Caco-2 (cell line): ENCODE measurements around the gene FBRS. TPM values are rescaled to one million over a fixed set of nuclear protein-coding genes. Genes with fewer than 3 reads are reported as not detected.

Experiments
- BruUV-seq: library from RNA; stranded (reverse); fragments of 400-500 nt; replicated peaks from 2 replicates; lab custom pipeline; 2021; lab: Mats Ljungman, UMichigan
- CTCF ChIA-PET: fragments of 300-600 bp; sonication (Branson Sonifier 250); formaldehyde crosslinking; loops from one replicate; lab custom pipeline; 2022; ENCODE audit warnings: antibody characterized with exemption; lab: Charles Lee
- POLR2A ChIA-PET: fragments of 300-600 bp; sonication (Branson Sonifier 250); formaldehyde crosslinking; loops from one replicate; lab custom pipeline; 2022; ENCODE audit warnings: antibody characterized with exemption; lab: Charles Lee
- DNase-seq, 2 experiments: peaks; one replicate each; pipeline versions ENCODE4 v3.0.0 to v3.0.0-alpha.2; 2020 to 2022
- H3K27me3 ChIP-seq: replicated peaks from 2 replicates; pipeline ENCODE4 v1.6.0; 2011; ENCODE audit warnings: low read length; ENCODE audit not compliant: control insufficient read depth, insufficient read depth
- H3K36me3 ChIP-seq: 2 replicates; pipeline ENCODE4 v1.5.1; 2011; ENCODE audit warnings: low read length; ENCODE audit not compliant: control insufficient read depth, insufficient read depth
- H3K4me1 ChIP-seq: fragments of 250-450 bp; sonication (Bioruptor Pico); 2 replicates; pipeline ENCODE4 v1.5.1; 2020; ENCODE audit warnings: mild to moderate bottlenecking
- H3K4me3 ChIP-seq: 2 replicates; pipeline ENCODE4 v1.5.1; 2011; ENCODE audit warnings: low read depth, mild to moderate bottlenecking, control low read depth, low read length
- H3K9me3 ChIP-seq: fragments of 250-450 bp; sonication (Bioruptor Pico); 2 replicates; pipeline ENCODE4 v1.5.1; 2020; ENCODE audit warnings: mild to moderate bottlenecking, moderate library complexity
- H3K27ac Mint-ChIP-seq: one replicate; pipeline ENCODE4 v1.8.0; 2022; ENCODE audit warnings: mixed read lengths; ENCODE audit not compliant: unreplicated experiment
- H3K27me3 Mint-ChIP-seq: one replicate; pipeline ENCODE4 v1.8.0; 2022; ENCODE audit warnings: mixed read lengths; ENCODE audit not compliant: insufficient read depth, unreplicated experiment
- H3K36me3 Mint-ChIP-seq: one replicate; pipeline ENCODE4 v1.8.0; 2022; ENCODE audit warnings: mild to moderate bottlenecking, mixed read lengths; ENCODE audit not compliant: insufficient read depth, unreplicated experiment
- H3K4me1 Mint-ChIP-seq: one replicate; pipeline ENCODE4 v1.8.0; 2022; ENCODE audit warnings: low read depth, mixed read lengths; ENCODE audit not compliant: unreplicated experiment
- H3K4me3 Mint-ChIP-seq: one replicate; pipeline ENCODE4 v1.8.0; 2022; ENCODE audit warnings: mild to moderate bottlenecking, moderate library complexity, mixed read lengths; ENCODE audit not compliant: unreplicated experiment
- H3K9me3 Mint-ChIP-seq: one replicate; pipeline ENCODE4 v1.8.0; 2022; ENCODE audit warnings: mixed read lengths; ENCODE audit not compliant: unreplicated experiment
- intact Hi-C: fragments of 100-400 bp; cut with micrococcal nuclease; formaldehyde crosslinking; loops from one replicate; pipeline ENCODE4 v1.10.0; 2022; ENCODE audit not compliant: unreplicated experiment
- total RNA-seq: library from RNA; stranded (reverse); gene quantifications from 2 replicates; pipeline ENCODE4 v1.2.3, GENCODE V29; 2022
- TF ChIP-seq, protein P1 (sequence below), 2 experiments: fragments of 200-600 bp in 1 of 2; IDR thresholded peaks; 1 replicate in 1 of 2; 2 replicates in 1 of 2; pipeline versions ENCODE4 v1.5.1 to v1.8.0; 2011 to 2022; ENCODE audit warnings: antibody characterized with exemption in 1 of 2, control low read depth in 1 of 2, inconsistent platforms in 1 of 2, low read depth in 1 of 2, low read length in 1 of 2, mild to moderate bottlenecking in 1 of 2, moderate library complexity in 1 of 2; ENCODE audit not compliant: insufficient read depth in 1 of 2, severe bottlenecking in 1 of 2, unreplicated experiment in 1 of 2

The FBRS gene
- total RNA-seq, 1 experiment from 2014 or later = 46.1 TPM

DNA sequence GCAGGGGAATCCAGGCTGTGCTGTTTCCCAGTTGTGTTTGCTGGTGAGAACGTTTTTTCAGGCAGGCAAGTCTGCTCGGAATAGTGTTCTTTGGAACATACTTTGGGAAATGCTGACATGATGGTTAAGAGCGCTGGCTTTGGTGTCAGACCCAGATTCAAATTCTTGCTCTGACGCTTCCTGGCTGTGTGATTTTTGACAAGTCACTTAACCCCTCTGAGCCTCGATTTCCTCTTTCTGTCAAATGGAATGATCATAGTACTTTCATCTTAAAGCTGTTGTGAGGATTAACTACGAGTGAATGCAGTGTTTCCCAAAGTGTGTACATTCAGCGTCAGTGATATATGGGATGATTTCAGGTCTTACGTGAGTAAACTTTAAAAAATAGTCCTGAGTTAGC, 4.8 kb downstream of the FBRS start:
- no peaks in the 10 kb centered on the region for H3K27me3 Mint-ChIP-seq
- no peak overlapping the region for H3K4me3 ChIP-seq
- H3K4me1 Mint-ChIP-seq = peaks cover 10% of the 10 kb centered on the region
- no peaks in the 10 kb centered on the region for H3K9me3 Mint-ChIP-seq
- POLR2A ChIA-PET = no interaction called here
- H3K4me3 Mint-ChIP-seq = no peak overlapping the region
- DNase-seq = no peak
- H3K9me3 ChIP-seq = no peaks in the 10 kb centered on the region
- H3K27ac Mint-ChIP-seq = no peak overlapping the region
- CTCF ChIA-PET = no interaction called here
- no peaks in the 10 kb centered on the region for H3K27me3 ChIP-seq
- no TSS peak for BruUV-seq
- H3K36me3 Mint-ChIP-seq = peaks cover 61% of the 10 kb centered on the region
- TF ChIP-seq, protein P1, sequence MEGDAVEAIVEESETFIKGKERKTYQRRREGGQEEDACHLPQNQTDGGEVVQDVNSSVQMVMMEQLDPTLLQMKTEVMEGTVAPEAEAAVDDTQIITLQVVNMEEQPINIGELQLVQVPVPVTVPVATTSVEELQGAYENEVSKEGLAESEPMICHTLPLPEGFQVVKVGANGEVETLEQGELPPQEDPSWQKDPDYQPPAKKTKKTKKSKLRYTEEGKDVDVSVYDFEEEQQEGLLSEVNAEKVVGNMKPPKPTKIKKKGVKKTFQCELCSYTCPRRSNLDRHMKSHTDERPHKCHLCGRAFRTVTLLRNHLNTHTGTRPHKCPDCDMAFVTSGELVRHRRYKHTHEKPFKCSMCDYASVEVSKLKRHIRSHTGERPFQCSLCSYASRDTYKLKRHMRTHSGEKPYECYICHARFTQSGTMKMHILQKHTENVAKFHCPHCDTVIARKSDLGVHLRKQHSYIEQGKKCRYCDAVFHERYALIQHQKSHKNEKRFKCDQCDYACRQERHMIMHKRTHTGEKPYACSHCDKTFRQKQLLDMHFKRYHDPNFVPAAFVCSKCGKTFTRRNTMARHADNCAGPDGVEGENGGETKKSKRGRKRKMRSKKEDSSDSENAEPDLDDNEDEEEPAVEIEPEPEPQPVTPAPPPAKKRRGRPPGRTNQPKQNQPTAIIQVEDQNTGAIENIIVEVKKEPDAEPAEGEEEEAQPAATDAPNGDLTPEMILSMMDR (IDR thresholded peaks at IDR 0.05; ENCODE audit: insufficient read depth in 1 of 2, low read depth in 1 of 2, low read length in 1 of 2, severe bottlenecking in 1 of 2, unreplicated experiment in 1 of 2) = no peak
- intact Hi-C loops = no loop called here
- no peaks in the 10 kb centered on the region for H3K4me1 ChIP-seq
- peaks cover 8% of the 10 kb centered on the region for H3K36me3 ChIP-seq

- Histone ChIP-seq H3K36me3 (peaks cover 8% of the 10 kb centered on the region), H3K4me3 (no peak overlapping the region), H3K9me3 (no peaks in the 10 kb centered on the region), H3K27me3 (no peaks in the 10 kb centered on the region), H3K4me1 (no peaks in the 10 kb centered on the region)
- H3K27ac Mint-ChIP-seq = no peak overlapping the region
- DNase-seq = no peak
- peaks cover 56% of the 10 kb centered on the region for H3K36me3 Mint-ChIP-seq
- CTCF ChIA-PET = no interaction called here
- no peaks in the 10 kb centered on the region for H3K9me3 Mint-ChIP-seq
- intact Hi-C loops = no loop called here
- H3K27me3 Mint-ChIP-seq = no peaks in the 10 kb centered on the region
- H3K4me3 Mint-ChIP-seq = no peak overlapping the region
- H3K4me1 Mint-ChIP-seq = peaks cover 10% of the 10 kb centered on the region
- no TSS peak for BruUV-seq
- TF ChIP-seq, protein P1 (IDR thresholded peaks at IDR 0.05; ENCODE audit: insufficient read depth in 1 of 2, low read depth in 1 of 2, low read length in 1 of 2, severe bottlenecking in 1 of 2, unreplicated experiment in 1 of 2) = no peak
- POLR2A ChIA-PET = no interaction called here
These were observed 5.6 kb downstream of the FBRS start for GRCh38 chr16:30663820-30664219.

DNA sequence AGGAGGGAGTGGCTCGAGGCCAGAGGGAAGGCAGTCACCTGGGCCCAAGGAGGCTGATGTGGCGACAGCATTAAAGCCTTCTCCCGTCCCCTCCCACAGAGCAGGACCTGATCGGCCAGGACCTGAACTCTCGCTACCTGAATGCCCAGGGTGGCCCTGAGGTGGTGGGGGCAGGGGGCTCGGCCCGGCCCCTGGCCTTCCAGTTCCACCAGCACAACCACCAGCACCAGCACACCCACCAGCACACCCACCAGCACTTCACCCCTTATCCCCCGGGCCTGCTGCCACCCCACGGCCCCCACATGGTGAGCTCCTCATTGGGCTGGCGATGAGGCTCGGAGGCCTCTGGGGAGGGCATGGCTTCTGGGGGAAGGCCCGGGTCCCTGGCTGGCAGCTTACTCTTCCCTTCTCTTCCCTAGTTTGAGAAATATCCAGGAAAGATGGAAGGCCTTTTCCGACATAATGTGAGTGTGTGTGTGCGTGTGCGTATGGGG, 6.4 kb downstream of the FBRS start:
- peaks cover 8% of the 10 kb centered on the region for H3K36me3 ChIP-seq
- H3K9me3 ChIP-seq = no peaks in the 10 kb centered on the region
- TF ChIP-seq, protein P1 (IDR thresholded peaks at IDR 0.05; ENCODE audit: insufficient read depth in 1 of 2, low read depth in 1 of 2, low read length in 1 of 2, severe bottlenecking in 1 of 2, unreplicated experiment in 1 of 2) = no peak
- Mint-ChIP-seq H3K36me3 (peaks cover 52% of the 10 kb centered on the region), H3K4me3 (no peak overlapping the region), H3K27ac (no peak overlapping the region), H3K4me1 (peaks cover 10% of the 10 kb centered on the region), H3K27me3 (no peaks in the 10 kb centered on the region), H3K9me3 (no peaks in the 10 kb centered on the region)
- CTCF ChIA-PET = no interaction called here
- POLR2A ChIA-PET = no interaction called here
- H3K4me3 ChIP-seq = no peak overlapping the region
- H3K27me3 ChIP-seq = no peaks in the 10 kb centered on the region
- DNase-seq = no peak
- no TSS peak for BruUV-seq
- intact Hi-C loops = no loop called here
- H3K4me1 ChIP-seq = no peaks in the 10 kb centered on the region
